PC-3 (cell line): ENCODE data around the gene IMP3. TPM values are rescaled to one million over a fixed set of nuclear protein-coding genes. Genes with fewer than 3 reads are reported as not detected.

Experiments used
- ATAC-seq: fragments of 200-7000 bp; cut with Tn5 transposase; 2 replicates; pipeline ENCODE4 v1.9.1; 2020; ENCODE audit warnings: mild to moderate bottlenecking, moderate library complexity
- BruUV-seq: library from RNA; stranded (reverse); fragments of 400-500 nt; replicated peaks from 2 replicates; lab custom pipeline; 2021; lab: Mats Ljungman, UMichigan
- CTCF ChIA-PET: fragments of 300-600 bp; sonication (Branson Sonifier 250); formaldehyde crosslinking; loops from one replicate; lab custom pipeline; 2022; ENCODE audit warnings: antibody characterized with exemption; lab: Charles Lee
- POLR2A ChIA-PET: fragments of 300-600 bp; sonication (Branson Sonifier 250); formaldehyde crosslinking; loops from one replicate; lab custom pipeline; 2022; ENCODE audit warnings: antibody characterized with exemption; ENCODE audit not compliant: unreplicated experiment; lab: Charles Lee
- DNase-seq: peaks from one replicate; pipeline ENCODE4 v3.0.0-alpha.2; 2015
- H2AFZ ChIP-seq: fragments of 300-600 bp; sonication (generic); 2 replicates; pipeline ENCODE4 v1.6.0; 2016; ENCODE audit warnings: antibody characterized with exemption, low read length
- H3F3A ChIP-seq: fragments of 300-600 bp; sonication (generic); one replicate; pipeline ENCODE4 v1.6.0; 2017; ENCODE audit warnings: antibody characterized with exemption, low read length, control low read depth, mild to moderate bottlenecking; ENCODE audit not compliant: unreplicated experiment
- H3K27ac ChIP-seq: fragments of 300-600 bp; sonication (generic); 2 replicates; pipeline ENCODE4 v1.5.1; 2016; ENCODE audit warnings: mild to moderate bottlenecking, low read length
- H3K27me3 ChIP-seq: fragments of 300-600 bp; sonication (generic); 2 replicates; pipeline ENCODE4 v1.6.1; 2016; ENCODE audit warnings: low read length, mixed read lengths
- H3K36me3 ChIP-seq: fragments of 300-600 bp; sonication (generic); 2 replicates; pipeline ENCODE4 v1.6.1; 2016; ENCODE audit warnings: low read depth, mixed run types, low read length, mixed read lengths
- H3K4me1 ChIP-seq: fragments of 300-600 bp; sonication (generic); 2 replicates; pipeline ENCODE4 v1.5.1; 2016; ENCODE audit warnings: low read length; ENCODE audit not compliant: insufficient read depth
- H3K4me2 ChIP-seq: fragments of 300-600 bp; sonication (generic); 2 replicates; pipeline ENCODE4 v1.6.0; 2016; ENCODE audit warnings: low read length
- H3K4me3 ChIP-seq: fragments of 300-600 bp; sonication (generic); 2 replicates; pipeline ENCODE4 v1.5.1; 2016; ENCODE audit warnings: mild to moderate bottlenecking, low read length, mixed read lengths
- H3K79me2 ChIP-seq: fragments of 300-600 bp; sonication (generic); 2 replicates; pipeline ENCODE4 v1.6.1; 2017; ENCODE audit warnings: low read length, mixed read lengths
- H3K9ac ChIP-seq: fragments of 300-600 bp; sonication (generic); 2 replicates; pipeline ENCODE4 v1.6.0; 2016; ENCODE audit warnings: mild to moderate bottlenecking, low read length
- H3K9me2 ChIP-seq: fragments of 300-600 bp; sonication (generic); replicated peaks from 2 replicates; pipeline ENCODE4 v1.6.1; 2016; ENCODE audit warnings: mixed run types, low read length, mixed read lengths
- H3K9me3 ChIP-seq: fragments of 300-600 bp; sonication (generic); 2 replicates; pipeline ENCODE4 v1.6.1; 2016; ENCODE audit warnings: low read length, mixed read lengths
- H4K20me1 ChIP-seq: fragments of 300-600 bp; sonication (generic); 2 replicates; pipeline ENCODE4 v1.6.1; 2016; ENCODE audit warnings: low read length, mixed read lengths
- CTCF ChIP-seq: fragments of 300-600 bp; sonication (generic); conservative IDR thresholded peaks from 2 replicates; pipeline ENCODE4 v1.5.1; 2017; ENCODE audit warnings: antibody characterized with exemption, low read depth, mild to moderate bottlenecking, low read length
- EZH2 ChIP-seq: fragments of 300-600 bp; sonication (generic); IDR thresholded peaks from one replicate; pipeline ENCODE4 v1.6.1; 2017; ENCODE audit warnings: antibody characterized with exemption, mild to moderate bottlenecking, low read length; ENCODE audit not compliant: unreplicated experiment
- EZH2phosphoT487 ChIP-seq: fragments of 300-600 bp; sonication (generic); IDR thresholded peaks from 2 replicates; pipeline ENCODE4 v1.6.1; 2018; ENCODE audit warnings: mild to moderate bottlenecking, antibody characterized with exemption, low read length, borderline replicate concordance
- intact Hi-C: fragments of 100-400 bp; cut with micrococcal nuclease; formaldehyde crosslinking; loops from 2 replicates; pipeline ENCODE4 v1.9.0; 2023
- total RNA-seq: library from RNA; depleted of rRNA; stranded (reverse); fragments of >200 nt; gene quantifications from 2 replicates; pipeline ENCODE4 v1.2.3, GENCODE V29; 2014

The IMP3 gene
- total RNA-seq, 1 experiment from 2014 or later, result 95.4 TPM

- H3F3A ChIP-seq, result no peaks in the 10 kb centered on the region
Measured at GRCh38 chr15:75646112-75646943, 6.3 kb upstream of the IMP3 start.

GRCh38 chr15:75644376-75644775 lies 4.4 kb upstream of the IMP3 start:
- no peak overlapping the region for H3K9ac ChIP-seq
- 0 out of 2 replicates have a peak, but pooled peaks cover 2% of the 10 kb centered on the region for H4K20me1 ChIP-seq
- no peaks in the 10 kb centered on the region for H3K36me3 ChIP-seq
- ATAC-seq, result no peak
- H3K4me2 ChIP-seq, result no peak overlapping the region
- ChIA-PET POLR2A (no interaction called here), CTCF (no interaction called here)
- no peaks in the 10 kb centered on the region for H3K9me2 ChIP-seq
- intact Hi-C loops, result loop anchor here (10.0 kb wide), 1 partner anchor 280 kb away; the partner anchor contains the start of gene MAN2C1
- H3K27me3 ChIP-seq, result no peaks in the 10 kb centered on the region
- no TSS peak for BruUV-seq
- H3K4me1 ChIP-seq, result peaks cover 19% of the 10 kb centered on the region
- peaks cover 23% of the 10 kb centered on the region for H3K79me2 ChIP-seq
- TF ChIP-seq EZH2phosphoT487 (no peak), CTCF (no peak), EZH2 (no peak)
- no peak overlapping the region for H3K27ac ChIP-seq
- H3K9me3 ChIP-seq, result no peaks in the 10 kb centered on the region
- no peak overlapping the region for H2AFZ ChIP-seq
- H3K4me3 ChIP-seq, result no peak overlapping the region
- DNase-seq, result no peak
- no peaks in the 10 kb centered on the region for H3F3A ChIP-seq

More at GRCh38 chr15:75646112-75646943, 6.3 kb upstream of the IMP3 start:
- ATAC-seq, result no peak
- Histone ChIP-seq H3K9ac (peak overlapping the region; percentile 86), H3K9me3 (no peaks in the 10 kb centered on the region), H3K9me2 (no peaks in the 10 kb centered on the region), H3K27ac (0 out of 2 replicates have a peak overlapping the region, but pooled peaks have one; percentile 64), H3K4me2 (peak overlapping the region; percentile 83), H4K20me1 (no peaks in the 10 kb centered on the region), H3K36me3 (no peaks in the 10 kb centered on the region), H3K79me2 (peaks cover 36% of the 10 kb centered on the region), H3K4me3 (peak overlapping the region; percentile 93), H3K4me1 (peaks cover 39% of the 10 kb centered on the region), H2AFZ (peak overlapping the region; percentile 97), H3K27me3 (no peaks in the 10 kb centered on the region)
- no peak for TF ChIP-seq CTCF
- TF ChIP-seq EZH2phosphoT487, result no peak
- TF ChIP-seq EZH2, result no peak
- ChIA-PET POLR2A (no interaction called here), CTCF (no interaction called here)
- BruUV-seq, result no TSS peak
- intact Hi-C loops, result loop anchor here (5.0 to 10.0 kb wide), 2 partner anchors 194 to 282 kb away; partner anchors contain the start of genes MAN2C1 and SIN3A
- DNase-seq, result no peak

GRCh38 chr15:75641603-75642002 lies 1.6 kb upstream of the IMP3 start:
- H3K79me2 ChIP-seq, result peaks cover 33% of the 10 kb centered on the region
- no peak overlapping the region for H2AFZ ChIP-seq
- ChIA-PET POLR2A (interaction anchor here (0.7 kb wide), 1 partner anchor 1779 kb away, joined by 7 read pairs; no protein-coding TSS in a partner anchor), CTCF (interaction anchor here (0.6 kb wide), 1 partner anchor 41 kb away, joined by 3 read pairs; no protein-coding TSS in a partner anchor)
- no peaks in the 10 kb centered on the region for H3K9me3 ChIP-seq
- TF ChIP-seq EZH2phosphoT487, result no peak
- no peak for TF ChIP-seq EZH2
- TF ChIP-seq CTCF, result no peak
- peaks cover 20% of the 10 kb centered on the region for H3K4me1 ChIP-seq
- H3F3A ChIP-seq, result no peaks in the 10 kb centered on the region
- H3K27me3 ChIP-seq, result no peaks in the 10 kb centered on the region
- intact Hi-C loops, result loop anchor here (10.0 kb wide), 1 partner anchor 277 kb away; the partner anchor contains the start of gene MAN2C1
- no peak overlapping the region for H3K4me2 ChIP-seq
- H3K4me3 ChIP-seq, result no peak overlapping the region
- no peak for DNase-seq
- BruUV-seq, result no TSS peak
- no peaks in the 10 kb centered on the region for H3K9me2 ChIP-seq
- H4K20me1 ChIP-seq, result peaks cover 24% of the 10 kb centered on the region
- no peaks in the 10 kb centered on the region for H3K36me3 ChIP-seq
- no peak overlapping the region for H3K27ac ChIP-seq
- no peak for ATAC-seq
- no peak overlapping the region for H3K9ac ChIP-seq
